Measurements from ENCODE around the gene DHX34.

DNA sequence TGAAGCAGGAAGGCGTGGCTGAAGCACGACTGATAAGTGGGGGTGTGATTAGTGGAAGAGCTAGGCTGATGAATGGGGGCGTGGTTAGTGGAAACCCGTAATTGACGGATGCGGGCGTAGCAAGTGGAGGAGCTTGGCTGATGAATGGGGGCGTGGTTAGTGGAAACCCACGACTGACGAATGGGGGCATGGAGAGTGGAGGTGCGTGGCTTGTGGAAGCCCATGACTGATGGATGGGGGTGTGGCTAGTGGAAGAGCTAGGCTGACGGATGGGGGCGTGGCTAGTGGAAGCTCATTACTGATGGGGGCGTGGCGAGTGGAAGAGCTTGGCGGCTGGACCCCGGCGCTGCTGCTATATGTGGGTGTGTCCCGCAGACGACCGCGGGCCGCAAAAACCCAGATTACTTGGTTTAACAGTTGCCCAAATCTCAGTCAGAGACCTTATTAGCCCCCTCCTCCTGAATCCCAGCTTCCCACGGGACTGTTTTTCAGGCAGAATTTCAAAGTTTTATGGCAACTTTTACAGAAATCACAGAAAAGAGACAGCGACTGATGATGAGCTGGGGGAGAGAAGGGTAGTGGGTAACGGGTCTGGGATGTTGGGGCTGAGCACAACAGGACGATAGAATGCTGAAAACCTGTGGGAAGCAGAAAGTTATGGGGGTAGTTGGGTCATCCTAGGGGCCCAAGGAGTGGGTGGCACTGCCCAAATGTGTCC is 79.2 kb downstream of the DHX34 start:
- no peak for TF ChIP-seq CTCF (IDR thresholded peaks at IDR 0.05)
- TF ChIP-seq POLR2A (IDR thresholded peaks at IDR 0.05), result no peak
